COR-L47 (cell line): Measurements from ENCODE around the gene TULP3.

Source experiments
- DNase-seq: peaks from one replicate; lab custom pipeline; 2025; lab: John Stamatoyannopoulos, UW

TULP3 gene

DNA sequence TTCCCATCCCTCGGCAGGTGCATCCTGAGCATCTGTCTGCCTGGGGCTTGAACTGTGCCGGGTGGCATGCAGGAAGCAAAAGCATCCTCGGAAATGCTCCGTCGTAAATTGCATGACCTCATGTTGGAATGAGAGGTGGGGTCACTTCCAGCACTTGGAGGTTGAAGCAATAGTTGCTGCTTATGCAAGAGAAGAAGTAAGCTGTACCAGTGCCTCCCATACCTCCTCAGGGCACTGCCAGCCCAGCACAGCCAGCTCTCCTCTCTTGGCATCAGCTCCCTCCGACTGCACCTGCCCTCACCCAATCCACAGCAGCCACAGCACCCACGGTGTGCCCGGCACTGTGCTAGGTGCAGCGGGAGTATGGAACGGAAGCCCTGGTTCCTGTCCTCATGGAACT is 80.1 kb downstream of the TULP3 start:
- no peak for DNase-seq

GRCh38 chr12:2973566-2973965 is 82.9 kb downstream of the TULP3 start:
- no peak for DNase-seq

GRCh38 chr12:2974560-2974971 is 83.9 kb downstream of the TULP3 start:
- no peak for DNase-seq

- no peak for DNase-seq
Observed at GRCh38 chr12:2976581-2976996, 85.9 kb downstream of the TULP3 start.

GRCh38 chr12:2977776-2978175 is 87.1 kb downstream of the TULP3 start:
- DNase-seq: no peak

GRCh38 chr12:2979806-2980205 is 89.1 kb downstream of the TULP3 start:
- DNase-seq: no peak

- DNase-seq: no peak
Observed at GRCh38 chr12:2980630-2981029, 89.9 kb downstream of the TULP3 start.

DNA sequence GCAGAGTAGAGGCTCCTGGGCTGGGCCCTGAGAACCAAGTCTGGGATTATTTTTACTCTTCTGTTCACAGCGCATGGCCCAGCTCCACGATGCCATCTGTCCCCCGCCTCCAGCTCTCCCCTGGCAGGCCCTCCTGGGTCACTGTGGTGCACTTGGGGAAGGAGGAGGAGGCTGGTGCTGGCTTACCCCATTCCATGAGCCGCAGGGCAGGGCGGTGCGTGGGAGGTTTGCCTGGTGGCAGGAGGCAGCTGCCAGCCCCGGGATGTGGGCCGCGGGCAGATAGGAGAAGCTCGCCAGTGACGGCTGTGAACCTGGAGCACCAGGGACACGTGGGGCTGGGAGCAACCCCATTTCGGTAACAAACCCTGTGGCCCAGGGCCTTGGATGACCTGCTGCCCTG is 91.7 kb downstream of the TULP3 start:
- no peak for DNase-seq

DNA sequence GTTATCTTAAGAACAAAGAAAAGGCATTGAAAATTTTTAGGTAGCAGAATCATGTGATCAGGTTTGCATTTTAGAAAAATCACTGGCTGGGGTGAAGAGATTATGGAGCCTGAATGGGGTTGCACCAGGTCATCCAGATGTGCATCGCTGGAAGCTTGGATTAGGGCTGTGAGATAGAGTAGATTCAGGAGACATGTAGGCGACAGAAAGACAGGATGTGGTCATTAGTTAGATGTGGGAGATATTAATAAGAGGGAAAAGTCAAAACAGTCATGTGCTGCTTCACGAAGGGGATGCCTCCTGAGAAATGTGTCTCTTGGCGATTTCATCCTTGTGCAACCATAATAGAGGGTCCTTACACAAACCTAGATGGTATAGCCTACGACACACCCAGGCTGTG is 93.6 kb downstream of the TULP3 start:
- DNase-seq: no peak

GRCh38 chr12:2984698-2985097 is 94.0 kb downstream of the TULP3 start:
- no peak for DNase-seq

- no peak for DNase-seq
Observed at GRCh38 chr12:2986876-2987275, 96.2 kb downstream of the TULP3 start.

DNA sequence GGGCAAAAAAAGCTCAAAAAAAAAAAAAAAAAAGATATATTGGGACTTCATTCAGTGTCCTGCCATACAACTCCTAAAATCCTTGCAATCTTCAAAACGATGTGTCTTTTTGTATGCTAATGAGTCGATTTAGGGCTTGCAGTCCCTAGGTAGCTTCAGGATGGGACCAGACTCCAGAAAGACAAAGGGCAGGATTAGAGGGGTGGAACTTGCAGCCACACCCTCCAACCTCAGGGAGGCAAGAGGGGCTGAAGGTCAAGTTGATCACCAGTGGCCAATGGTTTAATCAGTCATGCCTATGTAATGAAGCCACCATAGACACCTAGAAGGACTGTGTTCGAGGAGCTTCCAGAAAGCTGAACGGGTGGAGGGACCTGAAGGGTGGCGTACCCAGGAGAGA is 97.8 kb downstream of the TULP3 start:
- no peak for DNase-seq
